HG03108 (cell line): ENCODE results near the gene SLC5A1.
"Not testable (repeated sequence)": the region's sequence is repeated elsewhere in the genome, so short reads cannot be mapped to it uniquely, and the experiment has no call there.

Source experiments
- ATAC-seq: cut with Tn5 transposase; IDR thresholded peaks from one replicate; pipeline ENCODE4 v1.9.1; 2021; ENCODE audit warnings: moderate library complexity; ENCODE audit not compliant: unreplicated experiment

The SLC5A1 gene

DNA sequence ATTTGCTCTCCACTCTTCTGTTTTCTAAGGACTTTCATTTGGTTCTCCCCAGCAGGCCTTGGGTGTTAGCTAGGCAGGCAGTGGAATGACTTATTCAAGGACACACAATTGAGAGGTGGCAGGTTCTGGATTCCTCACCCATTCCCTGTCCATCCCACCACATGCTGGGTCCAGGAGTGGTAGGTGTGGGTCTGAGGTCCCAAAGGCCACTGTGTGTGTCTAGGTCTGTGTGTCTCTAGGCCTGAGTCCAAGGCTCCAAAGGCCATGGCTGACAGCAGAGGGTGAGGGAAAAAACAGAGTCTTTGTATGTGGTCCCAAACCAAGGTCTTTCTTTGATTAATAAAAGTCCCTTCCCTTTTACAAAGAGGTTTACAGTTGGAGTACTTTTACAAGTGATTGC is 40.8 kb downstream of the SLC5A1 start:
- ATAC-seq: no peak

DNA sequence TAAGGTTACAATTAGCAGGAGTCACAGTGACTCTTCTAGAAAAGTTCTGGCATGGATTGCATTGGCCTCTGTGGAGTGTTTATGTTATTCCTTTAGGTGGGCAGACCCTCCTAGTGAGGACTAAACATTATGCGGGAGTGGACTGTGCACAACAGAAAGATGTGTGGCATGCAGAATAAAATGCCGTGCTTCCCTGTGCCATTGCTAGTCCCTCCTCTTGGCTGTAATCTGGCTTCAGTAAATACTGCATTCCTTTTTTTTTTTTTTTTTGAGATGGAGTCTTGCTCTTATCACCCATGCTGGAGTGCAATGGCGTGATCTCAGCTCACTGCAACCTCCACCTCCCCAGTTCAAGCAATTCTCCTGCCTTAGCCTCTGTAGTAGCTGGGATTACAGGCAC is 45.0 kb downstream of the SLC5A1 start:
- ATAC-seq: no peak

DNA sequence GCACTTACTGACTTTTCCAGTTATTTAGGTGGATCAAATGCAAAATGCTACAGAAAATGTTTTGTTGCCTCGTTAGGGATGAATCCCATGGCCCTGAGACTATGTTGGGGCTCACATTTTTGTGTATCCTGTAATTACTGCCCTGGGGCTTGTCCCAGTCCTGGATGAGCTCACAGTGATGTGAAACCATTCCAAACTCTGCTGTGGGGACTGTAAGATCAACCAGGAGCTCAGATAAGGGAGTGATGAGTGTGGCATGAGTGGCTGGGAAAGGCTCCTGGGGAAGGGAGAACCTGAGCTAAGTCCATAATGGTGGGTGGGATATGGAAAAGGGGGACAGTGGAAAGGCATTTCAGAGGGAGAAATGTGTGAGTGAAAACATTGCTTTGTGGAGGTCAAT is 54.0 kb downstream of the SLC5A1 start:
- ATAC-seq: no peak

DNA sequence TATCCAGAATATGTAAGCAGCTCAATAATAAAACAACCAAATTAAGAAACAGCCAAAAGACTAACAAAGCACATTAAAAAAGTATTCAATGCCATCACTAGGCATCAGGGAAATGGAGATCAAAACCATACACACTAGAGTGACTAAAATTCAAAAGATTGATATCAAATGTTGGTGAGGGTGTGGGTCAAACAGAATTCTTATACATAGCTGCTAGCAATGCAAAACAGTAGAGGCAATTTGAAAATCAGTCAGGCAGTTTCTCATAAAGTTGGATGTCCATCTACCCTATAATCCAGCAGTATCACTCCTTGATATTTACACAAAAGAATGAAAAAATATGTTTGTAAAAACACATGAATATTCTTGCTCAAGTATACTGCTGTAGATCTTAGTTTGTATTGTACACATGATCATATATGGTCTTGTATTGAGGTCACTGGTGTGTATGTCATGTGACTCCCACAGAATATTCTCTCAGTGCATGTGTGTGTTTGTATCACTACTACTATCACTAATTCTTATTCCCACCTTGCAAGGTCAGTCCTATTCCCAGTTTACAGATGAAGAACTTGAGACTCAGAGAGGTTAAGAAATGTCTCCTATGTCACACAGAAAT is 54.9 kb downstream of the SLC5A1 start:
- ATAC-seq: no peak

DNA sequence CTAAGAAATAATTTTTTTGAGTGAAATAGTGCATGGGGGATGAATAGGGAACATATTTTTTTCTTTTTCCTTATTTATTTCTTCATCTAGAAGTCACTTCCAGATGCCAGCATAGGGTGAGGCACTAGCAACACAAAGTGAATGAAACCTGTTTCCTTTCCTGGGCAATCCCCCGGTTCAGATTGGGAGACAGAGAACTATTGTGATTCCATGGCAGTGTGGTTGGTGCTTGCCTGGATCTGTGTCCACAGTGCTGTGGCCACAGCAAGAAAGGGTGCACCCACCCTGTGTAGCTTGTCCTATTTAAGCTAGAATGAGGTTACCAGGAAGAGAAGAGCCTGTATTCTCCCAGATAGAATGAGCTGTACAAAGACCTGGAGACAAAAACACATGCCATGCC is 57.6 kb downstream of the SLC5A1 start:
- ATAC-seq: no peak

DNA sequence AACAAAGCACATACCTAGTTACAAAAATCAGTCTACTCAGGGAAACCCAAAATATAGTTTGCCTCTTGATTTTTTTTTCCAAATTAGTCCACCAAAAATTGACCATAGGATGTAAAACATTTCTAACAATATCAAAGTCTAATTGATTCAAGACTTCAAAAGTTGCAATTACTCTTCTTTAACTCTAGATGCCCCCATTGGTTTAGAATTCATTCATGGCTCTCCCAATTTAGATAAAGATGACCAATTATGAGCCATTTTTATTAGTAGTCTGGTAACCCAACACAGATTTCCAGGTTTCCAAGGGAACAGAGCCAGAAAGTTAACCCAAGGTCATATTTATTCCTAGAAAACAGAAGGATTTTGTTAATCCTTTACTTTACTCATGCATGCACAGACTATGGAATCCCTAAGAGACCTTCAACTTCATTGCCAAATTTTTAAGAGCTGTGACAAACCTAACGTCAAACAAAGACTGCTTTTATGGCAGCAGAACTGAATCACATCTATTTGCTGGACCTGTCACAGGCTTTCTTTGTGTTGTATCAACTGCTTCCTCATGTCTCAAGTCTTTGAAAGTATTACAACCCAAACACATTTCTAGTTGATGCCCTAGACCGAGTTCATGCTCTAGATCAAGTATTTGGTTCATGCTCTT is 60.7 kb downstream of the SLC5A1 start:
- ATAC-seq: no peak

DNA sequence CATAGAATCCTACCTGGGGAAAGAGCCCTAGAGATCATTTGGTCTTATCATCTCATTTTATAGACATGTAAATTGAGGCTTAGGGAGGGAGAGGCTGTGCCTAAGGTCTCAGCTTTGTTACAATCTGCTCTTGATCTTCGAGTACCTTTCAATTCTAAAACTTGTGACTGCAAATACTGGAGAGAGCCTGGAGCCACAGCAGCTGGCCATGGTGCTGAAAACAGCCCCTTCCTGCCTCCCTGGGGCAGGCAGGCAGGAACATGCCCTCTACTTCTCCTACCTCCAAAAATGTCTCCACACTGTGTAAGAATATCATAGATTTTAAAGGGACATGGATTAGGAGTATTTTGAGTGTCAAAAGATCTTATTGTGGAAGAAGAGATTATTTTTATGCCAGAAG is 63.9 kb downstream of the SLC5A1 start:
- ATAC-seq: no peak

DNA sequence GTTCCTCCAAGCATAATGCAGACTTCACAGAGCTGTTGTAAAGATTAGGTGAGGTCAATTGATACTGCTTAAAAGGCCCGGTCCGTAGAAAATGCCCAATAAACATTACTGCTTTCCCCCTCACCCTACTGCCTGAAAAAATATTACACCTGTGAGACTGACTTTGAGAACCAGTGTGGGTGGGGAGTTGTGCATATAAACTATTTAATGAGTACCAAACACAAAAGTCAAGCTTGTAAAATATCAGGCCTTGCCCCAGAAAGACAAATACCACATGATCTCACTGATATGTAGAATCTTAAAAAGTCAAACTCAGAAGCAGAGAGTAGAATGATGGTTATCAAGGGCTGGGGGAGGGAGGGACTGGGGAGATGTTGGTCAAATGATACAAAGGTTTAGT is 69.3 kb downstream of the SLC5A1 start:
- no peak for ATAC-seq

DNA sequence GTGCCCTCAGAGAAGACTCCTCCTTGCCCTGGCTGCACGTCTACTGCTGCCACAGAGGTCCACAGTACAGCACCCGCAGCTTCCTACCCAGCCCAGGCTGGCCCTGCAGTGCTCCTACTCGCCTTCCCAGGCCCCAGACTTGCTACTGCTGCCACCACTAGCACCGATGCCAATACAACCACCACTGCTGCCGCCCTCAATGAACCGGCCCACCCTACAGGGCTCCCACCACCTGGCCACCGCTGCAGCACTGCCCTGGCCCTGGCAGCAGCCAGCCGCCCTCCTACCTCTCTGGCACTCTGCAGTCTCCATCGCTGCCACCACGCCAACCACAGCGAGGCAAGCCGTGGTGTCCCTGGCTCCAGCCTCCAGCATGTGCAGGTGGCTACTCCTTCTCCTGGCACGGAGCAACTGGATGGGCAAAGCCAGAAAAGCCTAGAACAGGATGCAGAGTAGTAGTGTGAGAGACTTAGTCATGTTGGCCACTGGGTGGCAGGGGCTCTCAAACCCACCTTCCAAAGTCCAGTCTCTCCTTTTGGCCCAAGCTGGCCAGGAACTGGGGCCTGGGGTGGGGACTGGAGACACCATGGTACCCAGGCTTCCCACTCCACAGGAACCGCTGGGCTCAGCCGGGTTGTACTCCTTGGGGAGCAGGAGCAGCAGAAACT is 76.6 kb downstream of the SLC5A1 start:
- no peak for ATAC-seq

DNA sequence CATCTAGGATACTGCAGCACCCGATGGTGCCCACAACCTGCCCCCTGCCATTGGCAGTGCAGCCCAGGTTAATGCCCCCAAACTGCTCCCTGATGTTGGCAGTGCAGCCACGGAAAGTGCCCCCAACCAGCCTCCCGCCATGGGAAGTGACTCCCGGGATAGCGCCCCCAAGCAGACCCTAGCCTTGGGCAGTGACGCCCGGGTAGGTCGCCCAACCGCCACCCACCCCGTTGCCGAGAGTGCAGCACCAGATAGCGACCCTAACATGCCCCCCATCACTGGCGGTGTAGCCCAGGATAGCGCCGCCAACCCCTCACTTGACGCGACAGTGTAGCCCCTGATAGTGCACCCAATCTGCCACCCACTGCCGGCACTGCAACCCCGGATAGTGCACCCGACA is 77.5 kb downstream of the SLC5A1 start:
- ATAC-seq: no peak

DNA sequence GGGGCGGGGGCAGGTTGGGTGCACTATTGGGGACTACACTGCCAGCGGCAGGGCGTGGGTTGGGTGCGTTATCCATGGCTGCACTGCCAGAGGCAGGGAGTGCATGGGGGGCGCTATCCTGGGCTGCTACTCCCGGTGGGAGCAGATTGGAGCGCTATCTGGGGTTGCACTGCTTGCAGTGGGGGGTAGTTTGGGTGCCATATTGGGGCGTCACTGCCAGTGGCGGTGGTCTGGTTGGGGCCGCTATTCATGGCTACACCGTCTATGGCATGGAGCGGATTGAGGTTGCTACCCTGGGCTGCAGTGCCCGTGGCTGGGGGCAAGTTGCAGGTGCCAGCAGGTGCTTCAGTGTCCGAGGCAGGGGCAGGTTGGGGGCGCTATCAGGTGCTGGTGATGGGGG is 79.8 kb downstream of the SLC5A1 start:
- no peak for ATAC-seq

DNA sequence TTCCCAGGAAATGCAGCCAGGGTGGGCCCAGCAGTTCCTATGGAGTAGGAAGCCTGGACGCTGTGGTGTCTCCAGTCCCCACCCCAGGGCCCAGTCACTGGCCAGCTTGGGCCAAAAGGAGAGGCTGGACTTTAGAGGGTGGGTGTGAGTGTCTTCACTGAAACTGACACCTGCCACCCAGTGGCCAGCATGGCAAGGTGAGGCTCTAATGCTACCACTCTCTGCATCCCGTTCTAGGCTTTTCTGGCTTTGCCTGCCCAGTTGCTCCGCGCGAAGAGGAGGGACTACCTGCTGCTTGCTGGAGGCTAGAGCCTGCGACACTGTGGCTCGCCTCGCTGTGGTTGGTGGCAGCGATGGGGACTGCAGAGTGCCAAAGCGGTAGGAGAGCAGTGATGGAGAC is 80.6 kb downstream of the SLC5A1 start:
- no peak for ATAC-seq

DNA sequence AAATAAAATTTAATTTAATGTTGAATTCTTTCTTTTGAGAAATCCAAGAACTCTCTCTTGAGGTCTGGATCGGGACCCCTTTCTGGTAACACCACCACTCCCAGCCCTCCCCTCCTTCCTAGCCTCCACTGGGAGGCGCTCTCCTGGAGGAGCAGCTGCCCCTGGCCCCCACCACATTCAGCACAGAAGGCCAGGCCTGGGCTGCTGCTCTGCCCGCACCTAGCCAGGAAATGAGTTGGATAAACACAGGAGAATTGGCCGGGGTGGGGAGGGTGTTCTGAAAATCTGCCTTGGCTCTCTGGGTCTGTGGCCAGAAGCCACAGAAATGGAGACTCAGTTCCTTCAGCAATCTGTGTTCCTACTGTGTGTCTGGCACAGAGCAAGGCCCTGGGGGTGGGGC is 84.8 kb downstream of the SLC5A1 start:
- ATAC-seq: no peak

DNA sequence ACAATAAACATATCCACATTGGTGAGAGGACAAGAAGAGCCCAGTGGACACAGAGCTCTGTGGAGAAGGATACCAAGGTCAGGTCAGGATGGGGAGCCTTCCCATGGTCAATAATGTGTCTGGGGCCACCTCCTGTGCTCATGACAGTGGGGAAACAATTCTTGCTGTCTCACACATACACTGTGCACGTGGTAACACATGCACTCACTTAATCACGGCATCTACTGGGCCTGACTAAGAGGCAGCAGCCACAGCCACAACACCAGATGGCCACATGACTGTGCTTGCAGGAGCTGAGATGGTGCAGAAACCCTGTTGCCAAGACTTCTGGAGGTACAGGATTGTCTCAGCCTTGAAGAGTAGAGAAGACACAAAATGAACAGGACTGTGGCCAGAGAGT is 87.4 kb downstream of the SLC5A1 start:
- no peak for ATAC-seq

DNA sequence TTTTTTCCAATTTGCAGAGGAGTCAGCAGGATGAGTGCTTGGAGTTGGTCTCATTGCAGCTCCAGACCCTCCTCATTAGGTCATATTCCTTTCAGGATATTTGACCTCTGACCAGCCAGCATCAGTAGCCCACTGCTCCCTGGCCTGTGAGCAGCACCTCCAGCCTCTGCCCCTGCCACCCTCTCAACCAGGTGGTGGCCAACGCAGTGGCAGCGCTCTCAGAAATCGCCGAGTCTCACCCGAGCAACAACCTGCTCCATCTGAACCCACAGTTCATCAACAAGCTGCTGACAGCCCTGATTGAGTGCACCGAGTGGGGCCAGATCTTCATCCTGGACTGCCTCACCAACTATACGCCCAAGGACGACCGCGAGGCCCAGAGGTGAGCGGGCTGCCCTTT is 89.1 kb downstream of the SLC5A1 start:
- ATAC-seq: no peak

DNA sequence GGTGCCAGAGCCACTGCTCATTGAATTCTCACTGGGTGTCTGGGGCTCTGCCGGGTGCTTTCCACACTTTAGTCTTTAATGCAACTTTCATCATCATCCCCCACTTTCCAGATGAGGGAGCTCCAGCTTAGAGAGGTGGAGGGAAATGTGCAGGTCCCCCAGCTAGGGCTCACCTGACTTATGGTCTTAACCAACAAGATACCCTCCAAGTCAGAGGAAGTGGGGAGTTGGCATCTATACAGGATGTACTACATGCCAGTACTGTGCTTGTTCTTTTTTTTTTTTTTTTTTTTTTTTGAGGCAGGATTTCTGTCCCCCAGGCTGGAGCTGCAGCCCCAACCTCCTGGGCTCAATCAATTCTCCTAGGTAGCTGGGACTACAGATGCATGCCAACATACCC is 89.7 kb downstream of the SLC5A1 start:
- no peak for ATAC-seq

DNA sequence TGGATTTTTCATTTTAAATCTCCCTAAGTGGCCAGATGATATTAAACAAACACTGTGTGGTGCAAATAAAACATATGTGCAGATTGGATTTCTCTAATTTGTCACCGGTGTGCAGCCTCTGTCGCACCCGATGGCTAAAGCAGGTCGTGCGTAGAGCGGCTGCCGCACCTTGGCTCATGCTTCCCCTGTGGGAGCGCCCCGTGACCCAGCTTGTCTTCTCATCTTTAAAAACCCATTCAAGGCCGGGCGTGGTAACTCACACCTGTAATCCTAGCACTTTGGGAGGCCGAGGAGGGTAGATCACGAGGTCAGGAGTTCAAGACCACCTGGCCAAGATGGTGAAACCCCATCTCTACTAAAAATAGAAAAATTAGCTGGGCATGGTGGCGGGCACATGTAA is 91.7 kb downstream of the SLC5A1 start:
- not testable (repeated sequence) for ATAC-seq

DNA sequence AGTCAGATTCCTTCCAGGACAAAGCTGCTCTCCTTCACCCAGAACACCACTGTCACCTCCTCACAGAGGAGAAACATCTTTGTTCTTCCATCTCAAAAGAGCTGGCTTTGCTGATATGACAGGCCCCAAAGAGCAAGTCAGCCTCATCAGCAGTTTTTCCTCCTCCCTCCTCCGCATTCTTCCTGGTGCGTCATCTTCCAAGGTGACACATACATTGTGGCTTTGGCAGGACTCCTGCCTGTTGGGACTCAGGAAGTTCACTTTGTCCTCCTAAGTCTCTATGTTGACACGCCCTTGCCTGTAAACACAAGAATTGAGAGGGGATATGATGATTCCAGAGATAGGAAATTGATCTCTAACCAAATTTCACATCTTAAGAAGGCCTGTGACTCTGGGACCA is 92.9 kb downstream of the SLC5A1 start:
- not testable (repeated sequence) for ATAC-seq

DNA sequence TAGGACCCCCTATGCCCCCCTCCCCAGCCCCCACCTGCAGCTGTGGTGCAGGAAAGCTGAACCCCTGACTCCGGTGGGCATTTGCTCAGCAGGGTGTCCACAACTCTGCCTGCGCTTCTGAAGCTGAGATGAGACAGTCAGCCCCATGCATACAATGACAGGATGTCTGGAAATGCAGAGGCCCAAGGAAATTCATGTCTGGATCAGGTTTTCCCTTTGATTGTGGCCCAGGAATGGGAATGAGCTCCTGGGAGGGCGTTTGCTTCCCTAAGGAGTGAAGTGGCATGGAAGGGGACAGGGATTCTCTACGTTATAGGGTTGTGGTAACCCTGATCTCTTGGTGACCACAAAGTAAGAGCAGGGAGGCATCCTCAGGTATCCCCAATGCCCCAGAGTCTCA is 93.8 kb downstream of the SLC5A1 start:
- ATAC-seq: not testable (repeated sequence)

DNA sequence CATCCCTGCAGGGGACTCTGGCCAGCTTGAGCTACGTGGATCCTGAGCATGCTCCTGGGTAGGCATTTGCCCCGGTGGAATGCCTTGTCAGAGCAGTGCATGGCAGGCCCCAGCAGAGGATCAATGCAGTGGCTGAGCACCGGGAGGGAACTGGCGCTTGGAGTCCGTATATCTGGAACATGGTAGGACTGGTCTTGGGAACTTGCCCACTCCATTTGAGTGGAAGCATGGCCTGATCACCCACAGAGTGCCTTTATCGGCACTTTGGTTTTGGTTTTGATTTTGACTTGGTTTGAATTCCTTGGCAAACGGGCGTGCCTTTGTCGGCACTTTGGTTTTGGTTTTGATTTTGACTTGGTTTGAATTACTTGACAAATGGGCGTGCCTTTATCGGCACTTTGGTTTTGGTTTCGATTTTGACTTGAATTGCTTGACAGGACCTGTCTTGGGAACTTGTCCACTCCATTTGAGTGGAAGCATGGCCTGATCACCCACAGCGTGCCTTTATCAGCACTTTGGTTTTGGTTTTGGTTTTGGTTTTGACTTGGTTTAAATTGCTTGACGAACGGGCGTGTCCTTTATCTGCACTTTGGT is 94.8 kb downstream of the SLC5A1 start:
- ATAC-seq: not testable (repeated sequence)

DNA sequence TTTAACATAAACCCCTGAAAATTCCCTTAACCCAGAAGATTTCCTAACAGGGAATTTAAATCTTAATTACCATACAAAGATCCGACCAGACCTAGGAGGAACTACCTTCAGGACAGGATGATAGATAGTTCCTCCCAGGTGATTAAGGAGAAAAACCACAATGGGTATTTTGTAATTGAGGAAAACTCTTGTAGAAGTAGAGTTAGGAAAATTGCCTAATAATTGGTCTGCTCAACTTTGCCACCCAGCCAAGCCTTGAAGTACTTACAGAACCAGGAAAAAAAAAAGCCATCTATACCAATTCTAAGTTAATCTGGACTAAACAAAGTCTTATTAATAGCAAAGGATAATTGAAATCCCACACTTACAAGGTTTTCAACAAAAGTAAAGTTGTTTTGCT is 95.5 kb downstream of the SLC5A1 start:
- ATAC-seq: not testable (repeated sequence)

DNA sequence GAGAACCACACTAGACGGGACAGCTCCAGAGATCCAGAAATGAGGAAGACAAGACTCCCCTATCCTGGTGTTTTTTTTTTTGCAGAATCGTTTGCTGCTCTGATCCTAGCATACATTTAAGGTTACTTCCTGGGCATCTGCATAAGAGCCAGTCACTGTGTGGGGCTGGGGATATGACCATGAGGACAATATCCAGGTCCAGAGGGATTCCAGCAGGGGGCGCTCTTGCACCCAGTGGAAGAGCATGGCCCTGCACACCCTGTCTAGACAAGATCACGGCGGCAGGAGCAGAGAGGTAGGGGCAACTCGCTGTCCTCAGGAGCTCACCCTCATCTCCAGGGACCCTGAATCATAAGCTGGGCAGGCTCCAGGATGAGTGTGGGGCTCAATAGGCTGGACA is 97.6 kb downstream of the SLC5A1 start:
- not testable (repeated sequence) for ATAC-seq
